ENCODE measurements around the gene PLA2G2C.
"Not testable (repeated sequence)": the region's sequence is repeated elsewhere in the genome, so short reads cannot be mapped to it uniquely, and the experiment has no call there.

PLA2G2C gene

DNA sequence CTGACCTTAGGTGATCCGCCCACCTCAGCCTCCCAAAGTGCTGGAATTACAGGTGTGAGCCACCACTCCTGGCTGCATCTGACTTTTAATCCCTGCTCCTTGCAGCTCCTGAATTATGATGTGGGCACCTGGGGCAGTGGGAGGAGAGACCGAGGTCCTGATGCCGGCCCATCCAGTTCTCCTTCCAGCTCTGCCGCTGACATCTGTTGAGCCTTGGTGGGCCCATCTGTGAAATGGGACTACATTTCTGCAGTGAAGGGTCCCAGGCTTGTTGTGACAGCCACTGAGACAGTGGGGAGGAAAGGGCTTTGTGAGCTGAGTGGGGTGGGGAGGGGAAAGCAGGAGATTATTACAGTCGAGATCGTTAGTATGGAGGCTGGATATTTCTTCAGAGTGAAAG lies 35.3 kb downstream of the PLA2G2C start:
- no peak for FAIRE-seq

DNA sequence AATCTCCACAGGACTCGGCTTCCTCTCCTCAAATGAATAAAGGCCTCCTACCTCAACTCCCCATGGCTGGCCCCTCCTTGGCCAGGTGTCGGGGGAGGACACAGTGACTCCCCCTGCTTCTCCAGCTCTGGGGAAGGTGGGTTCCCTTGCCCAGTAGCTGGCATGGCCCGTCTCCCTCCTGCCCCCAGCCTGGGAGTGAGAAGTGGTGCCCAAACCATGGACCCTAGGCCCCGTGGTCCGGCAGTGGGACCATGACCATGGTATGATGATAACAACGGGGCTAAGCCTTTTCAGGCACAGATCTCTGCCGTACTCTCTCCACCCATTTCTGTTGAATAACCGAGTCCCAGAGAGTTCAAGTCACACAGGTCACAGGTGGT lies 36.0 kb downstream of the PLA2G2C start:
- no peak for FAIRE-seq

DNA sequence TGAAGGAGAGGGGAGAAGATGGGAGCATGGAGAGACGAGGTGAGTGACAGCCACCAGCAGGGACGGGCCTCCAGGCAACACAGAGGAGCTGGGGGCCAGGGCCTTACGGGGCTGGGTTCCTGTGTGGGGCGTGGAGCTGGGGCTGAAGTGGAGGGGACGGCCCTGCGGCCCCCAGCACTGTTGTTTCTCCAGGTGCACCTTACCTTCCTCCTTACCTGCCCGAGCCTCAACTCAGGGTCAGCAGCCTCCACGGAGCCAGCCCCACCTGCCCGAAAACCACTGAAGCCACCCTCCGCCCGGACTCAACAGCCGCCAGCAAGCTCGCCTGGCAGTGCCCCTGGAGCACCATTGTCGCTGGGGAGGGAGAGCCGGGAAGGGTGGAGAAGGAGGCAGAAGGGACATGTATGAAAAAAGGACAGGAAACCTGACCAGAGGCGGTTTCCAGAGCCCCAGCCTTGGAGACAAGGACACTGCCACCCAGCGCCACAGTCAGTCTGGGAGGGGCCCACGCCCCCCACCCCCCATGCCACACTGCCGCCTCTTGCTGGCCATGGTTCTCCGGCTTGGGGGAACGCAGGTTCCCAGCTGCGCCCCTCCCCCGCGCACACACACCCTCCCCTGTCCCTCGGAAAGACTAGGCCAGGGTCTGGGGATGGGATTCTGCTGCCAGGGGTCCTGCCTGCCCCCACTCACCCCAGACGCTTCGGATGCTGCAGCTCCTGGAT lies 36.6 kb downstream of the PLA2G2C start:
- no peak for FAIRE-seq

DNA sequence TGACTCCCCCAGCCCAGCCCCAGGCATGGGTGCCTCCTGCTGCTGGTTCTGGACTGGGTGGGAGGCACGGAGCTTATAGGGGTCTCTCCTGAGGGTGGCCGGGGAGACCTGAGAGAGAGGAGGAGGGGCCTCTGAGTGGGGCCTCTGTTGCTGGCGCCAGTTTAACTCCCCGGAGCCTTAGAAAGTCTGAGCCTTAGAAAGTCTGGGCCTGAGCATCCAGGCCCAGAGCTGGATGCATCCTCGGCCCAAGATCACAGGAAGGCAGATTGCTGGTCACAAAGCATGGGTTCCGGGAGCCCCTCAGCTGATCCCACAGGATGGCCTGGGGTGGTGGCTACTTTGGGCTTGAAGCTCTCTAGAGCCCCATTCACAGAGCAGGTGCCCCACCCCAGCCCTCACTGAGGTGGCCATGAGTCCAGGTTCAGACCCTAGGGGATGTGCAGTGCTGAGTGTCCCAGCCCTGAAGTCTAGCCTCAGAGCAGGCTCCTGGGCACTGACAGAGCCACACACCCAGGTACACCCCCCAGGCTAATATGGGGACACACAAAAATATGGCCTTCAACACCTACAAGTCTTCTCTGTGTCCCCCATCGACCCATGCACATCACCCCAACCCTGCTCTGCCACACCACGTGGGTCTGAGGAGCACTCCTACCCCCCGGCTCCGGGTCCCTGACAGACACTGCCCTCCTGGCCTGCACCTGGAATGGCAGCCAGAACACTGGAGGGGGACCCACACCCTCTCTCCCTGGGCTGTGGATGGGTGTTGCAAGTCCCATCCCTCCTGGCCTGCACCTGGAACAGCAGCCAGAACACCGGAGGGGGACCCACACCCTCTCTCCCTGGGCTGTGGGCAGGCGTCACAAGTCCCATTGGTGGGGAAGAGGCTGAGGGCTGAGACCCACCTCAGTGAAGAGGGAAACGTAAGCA lies 37.5 kb downstream of the PLA2G2C start:
- FAIRE-seq, result no peak

DNA sequence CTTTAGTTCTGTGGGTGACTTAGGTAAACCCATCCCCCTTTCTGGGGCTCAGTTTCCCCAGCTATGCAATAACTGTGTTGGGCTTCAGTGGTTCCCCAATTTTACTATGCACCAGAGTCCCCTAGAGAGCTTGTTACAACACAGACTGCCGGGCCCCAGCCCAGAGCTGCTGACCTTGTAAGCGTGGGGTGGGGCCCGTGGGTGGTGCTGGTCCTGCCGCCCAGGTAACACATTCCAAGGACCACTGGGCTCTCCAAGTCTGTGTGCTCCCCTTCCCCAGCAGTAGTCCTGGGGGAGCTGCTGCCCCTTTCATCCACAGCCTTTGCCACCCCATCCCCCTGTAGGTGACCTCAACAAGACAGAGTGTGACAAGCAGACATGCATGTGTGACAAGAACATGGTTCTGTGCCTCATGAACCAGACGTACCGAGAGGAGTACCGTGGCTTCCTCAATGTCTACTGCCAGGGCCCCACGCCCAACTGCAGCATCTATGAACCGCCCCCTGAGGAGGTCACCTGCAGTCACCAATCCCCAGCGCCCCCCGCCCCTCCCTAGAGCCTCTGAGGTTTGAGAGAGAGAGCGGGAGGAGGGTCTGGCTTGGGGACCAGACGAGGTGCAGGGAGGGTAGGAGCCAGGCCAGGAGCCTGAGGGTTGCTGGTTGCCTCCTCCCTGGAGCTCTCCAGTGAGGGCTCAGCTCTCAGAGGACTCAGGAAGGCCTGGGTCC lies 38.3 kb downstream of the PLA2G2C start:
- FAIRE-seq, result no peak

DNA sequence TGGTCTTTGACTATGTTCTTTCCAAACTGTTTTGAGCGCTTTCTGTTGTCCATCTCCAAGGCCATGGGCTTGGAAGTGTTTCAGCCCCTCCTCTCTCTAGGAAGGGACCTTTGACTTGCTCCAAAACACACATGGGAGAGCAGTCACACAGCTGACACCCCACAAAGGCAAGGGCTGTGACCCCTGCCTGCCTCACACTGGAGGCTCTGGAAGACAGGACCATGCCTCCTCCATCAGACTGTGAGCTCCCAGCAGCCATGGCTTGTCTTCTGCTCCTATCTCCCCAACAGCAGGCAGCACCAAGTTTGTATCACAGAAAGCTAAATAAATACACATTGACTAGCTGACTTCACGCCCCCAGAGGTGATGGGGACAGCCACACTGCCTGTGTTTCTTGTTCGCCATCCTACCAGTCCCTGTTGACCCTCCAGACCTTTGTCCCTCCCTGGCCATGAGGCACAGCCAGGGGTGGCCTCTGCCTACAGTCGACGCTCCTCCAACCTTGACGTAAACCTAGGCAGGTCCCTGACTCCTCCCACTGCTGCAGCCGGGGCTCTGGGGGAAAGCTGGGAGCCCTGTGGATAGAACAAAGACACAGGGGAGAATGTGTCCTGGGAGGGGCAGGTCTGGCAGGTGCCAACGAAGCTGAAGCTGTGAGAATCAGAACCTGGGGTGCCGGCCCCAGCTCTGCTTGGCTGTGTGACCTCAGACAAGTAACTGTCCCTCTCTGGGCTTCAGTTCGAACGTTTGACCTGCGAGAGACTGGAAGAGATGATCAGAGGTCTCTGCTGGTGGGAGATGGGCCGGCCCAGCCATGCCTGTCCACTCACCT lies 42.4 kb downstream of the PLA2G2C start:
- FAIRE-seq, result no peak

DNA sequence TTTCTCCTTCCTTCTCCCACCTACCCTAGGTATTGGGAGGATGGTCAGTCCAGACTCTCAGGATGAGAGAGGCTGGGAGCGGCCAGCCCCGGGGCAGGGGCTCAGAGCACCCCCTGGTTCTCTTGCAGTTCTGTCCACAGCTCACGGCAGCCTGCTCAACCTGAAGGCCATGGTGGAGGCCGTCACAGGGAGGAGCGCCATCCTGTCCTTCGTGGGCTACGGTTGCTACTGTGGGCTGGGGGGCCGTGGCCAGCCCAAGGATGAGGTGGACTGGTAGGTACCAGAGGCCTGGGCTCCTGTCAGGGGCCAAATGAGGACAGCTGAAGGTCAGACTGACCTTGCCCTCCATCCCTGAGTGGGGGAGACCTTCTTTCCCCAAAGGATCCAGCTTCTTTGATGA lies 43.0 kb downstream of the PLA2G2C start:
- FAIRE-seq, result no peak

DNA sequence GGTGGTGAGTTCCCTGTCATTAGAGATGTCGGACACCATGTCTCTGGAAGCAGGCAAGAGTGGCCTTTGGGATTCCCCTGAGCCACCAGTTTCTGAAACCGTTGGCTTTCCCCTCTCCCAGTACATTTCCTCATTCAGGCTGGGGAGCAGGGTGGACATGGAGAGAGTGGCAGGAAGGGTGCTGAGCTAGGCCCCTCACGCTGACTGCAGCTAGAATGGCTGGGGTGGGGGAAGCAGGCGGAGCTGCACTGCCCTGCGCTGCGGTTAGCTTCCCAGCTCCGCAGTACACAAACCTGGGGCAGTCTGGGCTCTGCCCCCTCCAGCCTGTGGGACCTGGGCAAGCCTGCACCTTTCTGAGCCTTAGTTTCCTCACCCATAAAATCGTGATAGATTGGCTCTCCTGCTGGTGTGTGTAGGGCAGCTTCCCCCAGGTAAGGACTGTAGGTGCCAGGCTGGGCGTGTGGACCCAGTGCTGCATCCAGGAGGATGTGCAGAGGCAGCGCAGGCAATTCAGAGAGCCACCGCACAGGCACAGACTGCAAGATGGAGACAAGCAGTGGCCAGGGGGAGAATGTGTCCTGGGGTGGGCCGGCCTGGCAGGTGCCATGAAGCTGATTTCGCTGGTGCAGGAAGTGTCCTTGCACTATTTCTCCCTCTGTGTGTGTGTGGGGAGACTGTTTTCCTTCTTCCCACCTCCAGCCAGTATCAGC lies 44.2 kb downstream of the PLA2G2C start:
- no peak for FAIRE-seq

DNA sequence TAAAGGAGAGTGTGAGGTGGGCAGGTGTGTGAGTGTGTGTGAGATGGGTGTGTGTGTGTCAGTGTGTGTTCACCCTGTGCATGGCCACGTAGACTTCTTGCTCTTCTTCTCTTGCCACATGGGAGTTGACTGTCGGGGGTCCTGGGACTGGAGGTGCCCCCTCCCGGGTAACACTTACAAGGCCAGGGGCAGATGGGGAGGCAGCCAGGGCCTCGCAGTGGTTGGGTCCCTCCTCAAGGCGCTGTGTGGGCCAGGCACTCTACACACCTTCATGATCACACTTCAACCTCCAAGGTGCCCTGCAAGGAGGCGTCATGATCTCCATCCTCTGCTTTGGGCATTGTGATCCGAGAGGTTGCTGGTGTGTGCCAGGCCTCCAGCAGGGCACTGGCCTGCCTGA lies 44.9 kb downstream of the PLA2G2C start:
- FAIRE-seq, result no peak

DNA sequence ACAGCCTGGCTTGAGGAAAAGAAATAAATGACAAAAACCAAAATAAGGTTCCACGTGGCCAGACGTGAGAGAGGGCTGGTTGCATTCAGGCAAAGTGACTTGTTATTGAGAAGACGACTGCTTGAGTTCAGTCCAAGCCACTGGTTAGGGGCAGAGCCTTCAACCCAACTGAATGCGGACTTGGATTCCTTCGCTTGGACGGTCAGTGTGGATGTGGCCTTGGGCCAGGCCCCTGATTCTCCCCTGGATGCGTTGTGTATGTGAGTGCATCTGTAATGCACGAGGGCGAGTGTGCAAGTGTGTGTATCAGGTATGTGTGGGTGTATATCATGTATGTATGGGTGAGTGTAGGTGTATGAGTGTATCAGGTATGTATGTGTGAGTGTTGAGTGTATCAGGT lies 45.3 kb downstream of the PLA2G2C start:
- no peak for FAIRE-seq

DNA sequence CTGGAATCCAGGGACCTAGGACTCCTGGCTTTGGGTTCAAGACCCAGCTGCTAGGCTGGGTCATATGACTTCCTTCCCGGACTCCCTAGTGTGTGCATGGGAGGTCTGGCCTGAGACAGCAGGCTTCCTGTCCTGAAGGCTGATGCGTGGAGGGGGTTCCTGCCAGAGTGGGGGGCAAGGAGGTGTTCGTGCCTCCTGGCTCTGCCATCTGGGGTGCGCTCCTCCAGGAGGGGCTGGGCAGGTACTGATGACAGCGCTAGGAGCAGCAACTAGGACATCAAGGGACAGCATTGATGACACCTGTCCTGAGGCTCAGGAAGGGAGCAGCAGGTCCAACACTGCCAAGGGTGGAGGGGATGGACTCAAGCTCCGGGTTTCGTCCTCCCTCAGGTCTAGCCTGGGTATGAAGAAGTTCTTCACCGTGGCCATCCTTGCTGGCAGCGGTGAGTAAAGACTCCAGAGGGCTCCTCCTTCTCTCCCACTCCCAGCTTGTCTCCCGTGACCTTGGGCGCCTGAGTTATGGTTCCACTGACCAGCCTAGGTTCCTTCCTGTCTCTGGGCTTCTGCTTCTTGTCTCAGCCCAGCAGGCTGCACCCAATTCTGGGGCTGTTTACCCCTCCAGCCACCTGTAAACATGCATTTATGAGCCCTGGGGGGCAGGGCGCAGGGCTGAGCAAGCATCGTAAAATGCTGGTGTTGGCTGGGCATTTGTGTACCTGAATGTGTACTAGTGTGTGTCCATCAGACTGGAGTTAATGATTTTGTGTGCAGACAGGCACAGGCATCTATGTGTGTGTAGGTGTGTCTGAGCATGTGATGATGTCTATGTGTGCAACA lies 46.3 kb downstream of the PLA2G2C start:
- FAIRE-seq, result no peak

DNA sequence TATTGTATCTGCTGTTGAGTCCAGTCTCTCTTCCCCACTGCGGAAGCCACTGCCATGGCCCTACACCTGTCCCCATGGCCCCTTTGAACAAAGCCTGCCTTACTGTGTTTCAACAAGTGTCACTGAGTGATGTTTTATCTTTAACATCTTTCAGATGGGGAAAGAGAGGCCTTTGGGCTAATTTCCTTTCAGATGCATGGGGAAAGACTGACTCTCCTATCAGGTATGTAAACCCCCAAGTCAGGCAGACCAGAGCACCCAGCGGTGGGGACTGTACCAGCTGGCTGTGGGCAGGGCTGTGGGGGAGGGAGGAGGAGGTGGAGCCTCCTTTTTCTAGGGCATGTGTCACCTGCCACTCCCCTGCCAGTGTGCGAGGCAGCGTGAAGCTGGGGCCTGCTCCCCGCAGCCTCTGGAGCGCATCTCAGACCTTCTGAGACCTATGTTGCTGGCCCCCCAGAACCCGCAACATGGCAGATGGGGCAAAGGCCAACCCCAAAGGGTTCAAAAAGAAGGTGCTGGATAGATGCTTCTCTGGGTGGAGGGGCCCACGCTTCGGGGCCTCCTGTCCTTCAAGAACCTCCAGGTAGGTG lies 47.3 kb downstream of the PLA2G2C start, which contains the start of gene PLA2G2F:
TSS of gene PLA2G2F (plus strand) at position 363 of the 590 bp plus-strand sequence. CDS start at position 468, 105 bp downstream.
- FAIRE-seq, result no peak

DNA sequence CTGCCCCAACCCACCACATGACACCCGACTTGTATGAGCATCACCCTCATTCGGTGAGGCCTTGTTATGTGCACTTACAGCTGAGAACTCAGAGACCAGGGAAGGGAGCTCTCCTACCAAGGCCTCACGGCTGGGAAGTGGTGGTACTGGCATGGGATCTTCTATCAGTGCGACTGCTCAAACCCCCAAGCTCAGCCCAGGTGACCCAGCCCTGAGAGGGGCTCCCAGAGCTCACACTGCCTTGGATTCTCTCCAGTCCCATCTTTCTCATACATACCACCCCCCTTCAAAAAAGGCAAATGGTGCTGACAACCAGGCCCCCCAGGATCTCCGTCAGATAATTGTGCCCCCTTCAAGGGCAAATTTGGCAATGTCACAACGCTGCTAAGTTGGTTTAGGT lies 48.0 kb downstream of the PLA2G2C start:
- no peak for FAIRE-seq

DNA sequence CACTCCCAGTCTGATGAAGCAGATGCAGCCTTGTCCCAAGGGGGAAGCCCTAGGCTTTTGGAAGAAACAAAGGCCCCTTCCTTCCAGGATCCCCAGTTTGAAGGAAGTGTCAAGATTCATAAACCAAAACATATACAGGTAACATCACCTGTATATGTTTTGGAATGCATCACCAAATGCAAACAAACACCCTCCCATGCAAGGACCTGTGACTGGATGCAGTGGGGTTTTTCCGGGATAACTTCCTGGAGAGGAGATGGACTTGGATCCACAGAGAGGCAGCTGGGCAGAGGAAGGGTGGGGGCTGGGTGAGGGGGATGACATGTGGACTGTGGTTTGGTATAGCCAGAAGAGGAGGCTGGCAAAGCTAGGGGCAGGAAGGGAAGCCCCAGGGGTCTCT lies 48.7 kb downstream of the PLA2G2C start:
- FAIRE-seq, result no peak

DNA sequence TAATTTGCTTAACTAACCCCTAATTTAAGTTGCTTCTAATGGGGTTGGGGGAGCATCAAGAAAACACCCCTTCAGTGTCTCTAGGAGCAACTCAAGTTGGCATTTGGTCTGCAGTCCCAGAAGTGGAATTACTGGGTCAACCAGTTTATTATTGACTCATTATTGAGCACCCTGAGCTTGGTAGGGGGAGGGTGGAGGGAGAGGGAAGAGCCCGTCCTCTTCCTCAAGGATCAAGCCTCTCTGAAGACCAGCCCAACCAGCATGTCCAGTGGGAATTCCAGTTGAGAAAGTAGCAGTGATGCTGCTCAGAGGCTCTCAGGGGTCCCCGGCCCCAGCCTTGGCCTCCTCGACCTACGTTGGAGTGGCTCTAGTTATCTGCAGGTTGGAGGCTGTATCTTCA lies 49.3 kb downstream of the PLA2G2C start:
- FAIRE-seq, result no peak

DNA sequence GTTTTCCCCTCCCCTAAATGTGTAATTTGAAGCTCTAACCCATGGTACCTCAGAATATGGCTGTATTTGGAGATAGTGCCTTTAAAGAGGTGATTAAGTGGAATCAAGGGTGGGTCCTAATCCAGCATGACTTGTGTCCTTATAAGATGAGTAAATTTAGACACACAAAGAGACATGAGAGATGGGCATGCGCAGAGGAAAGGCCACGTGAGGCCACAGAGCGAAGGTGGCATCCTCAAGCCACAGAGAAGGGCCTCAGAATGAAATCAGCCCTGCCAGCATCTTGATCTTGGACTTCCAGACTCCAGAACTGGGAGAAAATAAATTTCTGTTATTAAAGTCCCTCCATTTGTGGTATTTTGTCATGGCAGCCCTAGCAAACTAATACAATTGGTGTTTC lies 50.1 kb downstream of the PLA2G2C start:
- FAIRE-seq, result no peak

DNA sequence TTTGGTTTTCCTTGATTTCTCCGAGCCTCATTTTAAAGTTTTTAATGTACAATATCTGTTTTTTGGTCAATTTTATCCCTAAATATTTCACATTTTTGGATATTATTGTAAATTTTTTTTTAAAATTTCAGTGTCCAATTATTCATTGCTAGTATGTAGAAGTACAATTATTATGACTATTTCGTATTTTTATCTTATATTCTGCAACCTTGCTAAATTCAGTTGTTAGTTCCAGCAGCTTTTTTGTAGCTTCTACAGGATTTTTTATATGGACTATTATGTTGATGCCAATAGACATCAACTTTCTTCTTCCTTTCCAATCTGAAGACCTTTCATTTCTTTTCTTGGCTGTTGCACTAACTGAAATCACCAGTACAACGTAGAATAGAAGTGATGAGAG lies 51.3 kb downstream of the PLA2G2C start:
- FAIRE-seq, result no peak

DNA sequence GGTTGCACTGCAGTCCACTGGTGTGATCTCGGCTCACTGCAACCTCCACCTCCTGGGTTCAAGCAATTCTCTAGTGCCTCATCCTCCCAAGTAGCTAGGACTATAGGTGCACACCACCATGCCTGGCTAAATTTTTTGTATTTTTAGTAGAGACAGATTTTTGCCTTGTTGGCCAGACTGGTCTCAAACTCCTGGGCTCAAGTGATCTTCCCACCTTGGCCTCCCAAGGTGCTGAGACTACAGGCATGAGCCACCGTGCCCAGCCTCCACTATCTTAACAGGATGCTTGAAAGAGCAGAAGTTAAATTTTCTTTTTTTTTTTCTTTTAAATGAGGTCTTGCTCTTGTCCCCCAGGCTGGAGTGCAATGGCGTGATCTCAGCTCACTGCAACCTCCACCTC lies 55.8 kb downstream of the PLA2G2C start:
- FAIRE-seq, result not testable (repeated sequence)

DNA sequence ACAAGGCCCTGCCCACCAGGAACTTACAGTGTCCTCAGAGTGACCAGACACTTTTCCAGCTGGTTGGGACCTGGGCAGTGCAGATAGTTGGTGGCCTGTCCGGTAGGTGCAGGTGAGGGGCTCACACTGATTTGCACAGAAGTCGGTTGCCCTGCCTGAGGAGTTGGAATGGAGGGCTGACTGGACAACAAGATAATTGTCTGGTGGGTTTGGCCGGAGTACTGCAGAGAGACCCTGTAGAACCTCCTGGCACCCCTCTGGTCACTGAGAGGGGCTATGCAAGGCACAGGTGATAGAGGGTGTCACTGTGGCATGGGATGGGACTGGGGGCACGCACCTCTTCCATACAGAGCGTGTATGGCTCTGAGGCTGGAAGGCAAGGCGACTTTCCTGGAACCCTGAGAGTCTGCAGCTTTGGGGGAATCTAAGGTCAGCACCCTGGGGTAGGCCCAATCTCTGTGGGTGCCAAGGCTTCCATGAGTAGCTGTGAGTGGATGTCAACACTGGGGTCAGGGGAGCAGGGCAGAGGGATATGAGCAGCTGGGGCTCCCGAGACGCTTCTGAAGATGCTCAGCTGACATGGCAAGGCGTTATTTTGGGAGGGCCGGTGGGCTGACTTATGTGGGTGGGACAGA lies 59.4 kb downstream of the PLA2G2C start:
- no peak for FAIRE-seq
